HG03457 (cell line): ENCODE data around the gene BCR.

Experiments
- ATAC-seq: cut with Tn5 transposase; IDR thresholded peaks from one replicate; pipeline ENCODE4 v1.9.1; 2021; ENCODE audit warnings: moderate number of reproducible peaks; ENCODE audit not compliant: unreplicated experiment

BCR gene

GRCh38 chr22:23215294-23216241 is 35.3 kb downstream of the BCR start:
- no peak for ATAC-seq

GRCh38 chr22:23216461-23217170 is 36.3 kb downstream of the BCR start:
- ATAC-seq = no peak

GRCh38 chr22:23217171-23218052 is 37.1 kb downstream of the BCR start:
- ATAC-seq = no peak

GRCh38 chr22:23218053-23218866 is 38.0 kb downstream of the BCR start:
- no peak for ATAC-seq

GRCh38 chr22:23218867-23219251 is 38.5 kb downstream of the BCR start:
- ATAC-seq = no peak

GRCh38 chr22:23219317-23219716 is 39.0 kb downstream of the BCR start:
- ATAC-seq = no peak

- no peak for ATAC-seq
Measured at GRCh38 chr22:23219822-23220484, 39.6 kb downstream of the BCR start.

- no peak for ATAC-seq
Measured at GRCh38 chr22:23220485-23221350, 40.4 kb downstream of the BCR start.

GRCh38 chr22:23221351-23221804 is 41.1 kb downstream of the BCR start:
- no peak for ATAC-seq

GRCh38 chr22:23222033-23222792 is 41.9 kb downstream of the BCR start:
- no peak for ATAC-seq

GRCh38 chr22:23222793-23223568 is 42.7 kb downstream of the BCR start:
- ATAC-seq = no peak

- ATAC-seq = no peak
Measured at GRCh38 chr22:23223569-23224317, 43.4 kb downstream of the BCR start.

- ATAC-seq = no peak
Measured at GRCh38 chr22:23224846-23225245, 44.5 kb downstream of the BCR start.

- ATAC-seq = no peak
Measured at GRCh38 chr22:23225337-23225723, 45.0 kb downstream of the BCR start.

- ATAC-seq = no peak
Measured at GRCh38 chr22:23225724-23226496, 45.6 kb downstream of the BCR start.

- no peak for ATAC-seq
Measured at GRCh38 chr22:23226497-23226850, 46.2 kb downstream of the BCR start.
